ENCODE measurements around the gene BEAN1. TPM values are rescaled to one million over a fixed set of nuclear protein-coding genes. Genes with fewer than 3 reads are reported as not detected.

BEAN1 gene
- polyA plus RNA-seq, 3 donors, result 0.12 to 0.81 TPM; not detected in 1

DNA sequence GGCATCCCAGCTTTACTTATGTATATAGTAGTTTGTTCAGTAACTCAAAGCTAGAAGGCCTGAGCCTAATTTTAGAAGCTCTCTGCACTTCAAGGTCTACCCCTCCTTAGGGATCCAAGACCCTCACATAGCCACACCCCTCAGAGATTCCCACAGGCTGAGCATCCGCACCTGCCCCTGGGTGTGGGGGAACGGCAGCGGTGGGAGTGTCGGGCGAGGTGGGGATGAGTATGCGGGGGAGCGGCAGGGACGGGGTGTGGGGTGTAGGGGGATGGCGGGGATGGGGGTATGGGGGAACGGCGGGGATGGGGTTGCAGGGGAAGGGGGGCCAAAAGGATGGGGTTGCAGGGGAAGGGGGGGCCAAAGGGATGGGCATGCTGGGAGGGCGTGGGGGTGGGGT is 24.9 kb upstream of the BEAN1 start:
- Histone ChIP-seq H3K27me3 (ENCODE audit: control insufficient read depth in 2 of 2, insufficient read depth in 2 of 2, low read length in 2 of 2) (peaks cover 0 to 5% of the 10 kb centered on the region in 2 donors), H3K4me3 (replicated peaks in 1 of 3; ENCODE audit: low read depth in 2 of 3, low read length in 3 of 3) (no peak overlapping the region), H3K79me2 (ENCODE audit: insufficient read depth, low read length) (no peaks in the 10 kb centered on the region), H4K20me1 (ENCODE audit: insufficient read depth, low read length) (no peaks in the 10 kb centered on the region), H3K9ac (ENCODE audit: insufficient read depth, low read length, poor library complexity, severe bottlenecking) (no peak overlapping the region), H3K36me3 (replicated peaks in 1 of 2; ENCODE audit: control insufficient read depth in 1 of 2, insufficient read depth in 2 of 2, low read length in 2 of 2) (no peaks in the 10 kb centered on the region), H3K4me1 (ENCODE audit: control insufficient read depth in 1 of 2, insufficient read depth in 2 of 2, low read length in 2 of 2) (peaks cover 7% of the 10 kb centered on the region in 2 donors), H3K4me2 (replicated peaks; ENCODE audit: extremely low read depth, low read length, poor library complexity, severe bottlenecking) (no peak overlapping the region), H3K9me3 (replicated peaks in 1 of 2; ENCODE audit: control insufficient read depth in 1 of 2, insufficient read depth in 1 of 2, low read length in 2 of 2) (no peaks in the 10 kb centered on the region), H3K27ac (ENCODE audit: low read depth in 1 of 2, low read length in 2 of 2) (no peak overlapping the region), H2AFZ (ENCODE audit: insufficient read depth, low read depth, low read length, poor library complexity, severe bottlenecking) (no peak overlapping the region)
- Mint-ChIP-seq H3K4me1 (peaks cover 7% of the 10 kb centered on the region), H3K4me3 (no peak overlapping the region), H3K36me3 (no peaks in the 10 kb centered on the region), H3K9me3 (peaks cover 0 to 8% (median 4%) of the 10 kb centered on the region in 7 donors), H3K27me3 (ENCODE audit: low read depth in 3 of 3) (peaks cover 12 to 16% (median 13%) of the 10 kb centered on the region in 3 donors), H3K27ac (no peak overlapping the region)
- intact Hi-C loops (cut with micrococcal nuclease), result loop anchor here in 1 of 2 donors (10.0 kb wide), 1 partner anchor 343 kb away; no protein-coding TSS in a partner anchor
- no peak for TF ChIP-seq CTCF (IDR thresholded peaks at IDR 0.05)
- DNase-seq, result no peak
- WGBS (ENCODE audit: insufficient coverage), result no CpG with 5 or more reads among the region's 12 CpGs

DNA sequence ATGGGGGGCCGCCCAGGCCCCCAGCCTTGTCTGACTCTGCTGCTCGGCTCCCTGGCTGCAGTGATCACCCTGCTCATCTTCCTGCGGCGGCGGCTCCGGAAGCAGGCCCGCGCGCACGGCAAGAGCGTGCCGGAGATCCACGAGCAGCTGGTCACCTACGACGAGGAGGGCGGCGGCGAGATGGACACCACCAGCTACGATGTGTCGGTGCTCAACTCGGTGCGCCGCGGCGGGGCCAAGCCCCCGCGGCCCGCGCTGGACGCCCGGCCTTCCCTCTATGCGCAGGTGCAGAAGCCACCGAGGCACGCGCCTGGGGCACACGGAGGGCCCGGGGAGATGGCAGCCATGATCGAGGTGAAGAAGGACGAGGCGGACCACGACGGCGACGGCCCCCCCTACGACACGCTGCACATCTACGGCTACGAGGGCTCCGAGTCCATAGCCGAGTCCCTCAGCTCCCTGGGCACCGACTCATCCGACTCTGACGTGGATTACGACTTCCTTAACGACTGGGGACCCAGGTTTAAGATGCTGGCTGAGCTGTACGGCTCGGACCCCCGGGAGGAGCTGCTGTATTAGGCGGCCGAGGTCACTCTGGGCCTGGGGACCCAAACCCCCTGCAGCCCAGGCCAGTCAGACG is 24.4 kb upstream of the BEAN1 start:
- H3K27me3 ChIP-seq (ENCODE audit: control insufficient read depth in 2 of 2, insufficient read depth in 2 of 2, low read length in 2 of 2), result peaks cover 0 to 5% of the 10 kb centered on the region in 2 donors
- 94% methylated on average over 61 of the region's 61 CpGs for WGBS (ENCODE audit: insufficient coverage)
- intact Hi-C loops (cut with micrococcal nuclease), result loop anchor here in 1 of 2 donors (10.0 kb wide), 1 partner anchor 342 kb away; no protein-coding TSS in a partner anchor
- TF ChIP-seq CTCF (IDR thresholded peaks at IDR 0.05), result no peak
- H3K9me3 ChIP-seq (replicated peaks in 1 of 2; ENCODE audit: control insufficient read depth in 1 of 2, insufficient read depth in 1 of 2, low read length in 2 of 2), result no peaks in the 10 kb centered on the region
- H3K27ac ChIP-seq (ENCODE audit: low read depth in 1 of 2, low read length in 2 of 2), result no peak overlapping the region
- no peaks in the 10 kb centered on the region for H3K36me3 Mint-ChIP-seq
- H3K9ac ChIP-seq (ENCODE audit: insufficient read depth, low read length, poor library complexity, severe bottlenecking), result no peak overlapping the region
- H3K27me3 Mint-ChIP-seq (ENCODE audit: low read depth in 3 of 3), result peaks cover 12 to 16% (median 12%) of the 10 kb centered on the region in 3 donors
- peaks cover 0 to 8% (median 4%) of the 10 kb centered on the region in 7 donors for H3K9me3 Mint-ChIP-seq
- no peak for DNase-seq
- no peak overlapping the region for H3K4me3 ChIP-seq (replicated peaks in 1 of 3; ENCODE audit: low read depth in 2 of 3, low read length in 3 of 3)
- no peak overlapping the region for H3K27ac Mint-ChIP-seq
- no peak overlapping the region for H3K4me3 Mint-ChIP-seq
- H4K20me1 ChIP-seq (ENCODE audit: insufficient read depth, low read length), result no peaks in the 10 kb centered on the region
- H3K4me1 ChIP-seq (ENCODE audit: control insufficient read depth in 1 of 2, insufficient read depth in 2 of 2, low read length in 2 of 2), result peaks cover 8% of the 10 kb centered on the region in 2 donors
- H3K36me3 ChIP-seq (replicated peaks in 1 of 2; ENCODE audit: control insufficient read depth in 1 of 2, insufficient read depth in 2 of 2, low read length in 2 of 2), result no peaks in the 10 kb centered on the region
- no peak overlapping the region for H3K4me2 ChIP-seq (replicated peaks; ENCODE audit: extremely low read depth, low read length, poor library complexity, severe bottlenecking)
- H3K4me1 Mint-ChIP-seq, result peaks cover 7% of the 10 kb centered on the region
- no peak overlapping the region for H2AFZ ChIP-seq (ENCODE audit: insufficient read depth, low read depth, low read length, poor library complexity, severe bottlenecking)
- no peaks in the 10 kb centered on the region for H3K79me2 ChIP-seq (ENCODE audit: insufficient read depth, low read length)
